ENCODE results near the gene GRK5.

The GRK5 gene

DNA sequence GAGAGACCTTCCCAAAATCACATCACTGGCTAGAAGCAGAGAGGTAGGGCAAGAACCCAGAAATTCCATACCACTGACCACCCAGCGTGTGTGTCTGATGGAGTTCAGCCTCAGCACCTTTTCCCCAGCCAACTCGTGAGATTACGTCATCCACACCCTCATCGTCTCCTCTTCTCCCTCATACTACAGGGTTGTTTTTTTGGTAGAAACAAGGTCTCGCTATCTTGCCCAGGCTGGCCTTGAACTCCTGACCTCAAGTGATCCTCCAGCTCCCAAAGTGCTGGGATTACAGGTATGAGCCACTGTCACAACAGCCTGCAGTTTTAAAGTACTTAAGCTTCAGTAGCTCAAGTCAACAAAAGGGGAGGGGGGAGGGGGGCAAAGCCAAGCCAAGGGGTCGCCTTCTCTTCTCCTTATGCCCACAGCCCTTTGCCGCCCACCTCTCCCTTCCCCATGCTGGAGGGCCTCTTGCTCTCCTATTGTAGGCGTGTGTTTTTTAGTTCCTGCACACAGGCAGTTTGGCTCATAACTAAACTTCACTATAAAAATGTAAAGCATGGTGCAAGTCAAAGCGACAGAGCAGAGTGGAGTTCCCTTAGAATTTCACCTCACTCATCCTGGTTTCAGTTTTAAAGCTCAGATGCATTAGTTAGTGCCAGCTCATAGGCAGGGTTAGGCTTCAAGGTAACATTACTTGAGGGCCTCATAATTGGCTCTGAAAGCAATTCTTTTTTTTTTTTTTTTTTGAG lies 23.5 kb upstream of the GRK5 start:
- no peak overlapping the region for H3K4me2 ChIP-seq (ENCODE audit: low read length)
- no peaks in the 10 kb centered on the region for H3K27me3 ChIP-seq (ENCODE audit: control insufficient read depth, low read length)
- H3F3A ChIP-seq (ENCODE audit: control insufficient read depth, insufficient read depth), result no peaks in the 10 kb centered on the region; the same call in 1 of the 2 replicates
- no peaks in the 10 kb centered on the region for H3K9me3 ChIP-seq (ENCODE audit: control insufficient read depth, insufficient read depth, low read length)
- H3K9me2 ChIP-seq (replicated peaks; ENCODE audit: control insufficient read depth, low read length), result no peaks in the 10 kb centered on the region
- no peaks in the 10 kb centered on the region for H4K20me1 ChIP-seq (ENCODE audit: control insufficient read depth, insufficient read depth, low read depth, low read length)
- no peak overlapping the region for H3K4me3 ChIP-seq (ENCODE audit: low read length)
- no peaks in the 10 kb centered on the region for H3K36me3 ChIP-seq (ENCODE audit: control insufficient read depth, low read length)
- H3K4me1 ChIP-seq (ENCODE audit: control insufficient read depth, low read length), result peaks cover 8% of the 10 kb centered on the region
- TF ChIP-seq, protein P1, sequence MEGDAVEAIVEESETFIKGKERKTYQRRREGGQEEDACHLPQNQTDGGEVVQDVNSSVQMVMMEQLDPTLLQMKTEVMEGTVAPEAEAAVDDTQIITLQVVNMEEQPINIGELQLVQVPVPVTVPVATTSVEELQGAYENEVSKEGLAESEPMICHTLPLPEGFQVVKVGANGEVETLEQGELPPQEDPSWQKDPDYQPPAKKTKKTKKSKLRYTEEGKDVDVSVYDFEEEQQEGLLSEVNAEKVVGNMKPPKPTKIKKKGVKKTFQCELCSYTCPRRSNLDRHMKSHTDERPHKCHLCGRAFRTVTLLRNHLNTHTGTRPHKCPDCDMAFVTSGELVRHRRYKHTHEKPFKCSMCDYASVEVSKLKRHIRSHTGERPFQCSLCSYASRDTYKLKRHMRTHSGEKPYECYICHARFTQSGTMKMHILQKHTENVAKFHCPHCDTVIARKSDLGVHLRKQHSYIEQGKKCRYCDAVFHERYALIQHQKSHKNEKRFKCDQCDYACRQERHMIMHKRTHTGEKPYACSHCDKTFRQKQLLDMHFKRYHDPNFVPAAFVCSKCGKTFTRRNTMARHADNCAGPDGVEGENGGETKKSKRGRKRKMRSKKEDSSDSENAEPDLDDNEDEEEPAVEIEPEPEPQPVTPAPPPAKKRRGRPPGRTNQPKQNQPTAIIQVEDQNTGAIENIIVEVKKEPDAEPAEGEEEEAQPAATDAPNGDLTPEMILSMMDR (IDR thresholded peaks at IDR 0.05; ENCODE audit: low read depth, low read length, poor library complexity, severe bottlenecking), result no peak
- TF ChIP-seq EZH2phosphoT487 (IDR thresholded peaks at IDR 0.05; ENCODE audit: borderline replicate concordance, low read length), result no peak
- H3K27ac ChIP-seq (ENCODE audit: low read depth, low read length), result no peak overlapping the region
- H3K79me2 ChIP-seq (ENCODE audit: control insufficient read depth, low read length), result 0 out of 2 replicates have a peak, but pooled peaks cover 4% of the 10 kb centered on the region

DNA sequence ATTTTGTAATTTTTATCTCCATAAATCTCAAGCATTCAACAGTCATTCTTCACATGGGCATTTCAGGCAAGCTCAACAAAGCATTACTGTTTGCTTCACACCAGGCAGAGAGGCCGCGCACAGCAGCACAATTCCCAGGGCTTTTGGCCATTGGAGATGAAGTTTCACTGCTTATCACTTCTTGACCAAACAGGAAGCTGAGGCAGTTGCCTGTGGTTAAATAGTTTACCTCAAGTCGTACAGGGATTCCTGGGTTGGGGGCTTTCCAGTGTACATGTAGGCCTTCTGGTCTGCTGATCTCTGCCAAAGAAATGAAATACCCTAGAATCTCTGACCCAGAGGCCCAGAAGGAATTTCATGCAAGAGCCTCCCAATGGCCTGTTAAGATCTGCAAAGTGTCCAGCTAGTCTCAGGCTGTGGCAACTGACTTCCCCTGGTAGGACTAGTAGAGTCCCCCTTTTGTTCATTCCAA lies 17.5 kb upstream of the GRK5 start:
- H4K20me1 ChIP-seq (ENCODE audit: control insufficient read depth, insufficient read depth, low read depth, low read length), result no peaks in the 10 kb centered on the region
- H3K4me2 ChIP-seq (ENCODE audit: low read length), result no peak overlapping the region
- no peaks in the 10 kb centered on the region for H3K9me2 ChIP-seq (replicated peaks; ENCODE audit: control insufficient read depth, low read length)
- H3K27ac ChIP-seq (ENCODE audit: low read depth, low read length), result no peak overlapping the region
- H3K4me1 ChIP-seq (ENCODE audit: control insufficient read depth, low read length), result 0 out of 2 replicates have a peak, but pooled peaks cover 5% of the 10 kb centered on the region
- H3K9me3 ChIP-seq (ENCODE audit: control insufficient read depth, insufficient read depth, low read length), result no peaks in the 10 kb centered on the region
- H3K27me3 ChIP-seq (ENCODE audit: control insufficient read depth, low read length), result no peaks in the 10 kb centered on the region; the same call in 1 of the 2 replicates
- H3K36me3 ChIP-seq (ENCODE audit: control insufficient read depth, low read length), result no peaks in the 10 kb centered on the region
- H3F3A ChIP-seq (ENCODE audit: control insufficient read depth, insufficient read depth), result 0 out of 2 replicates have a peak, but pooled peaks cover 3% of the 10 kb centered on the region
- no peak for TF ChIP-seq EZH2phosphoT487 (IDR thresholded peaks at IDR 0.05; ENCODE audit: borderline replicate concordance, low read length)
- TF ChIP-seq, protein P1 (IDR thresholded peaks at IDR 0.05; ENCODE audit: low read depth, low read length, poor library complexity, severe bottlenecking), result no peak
- no peaks in the 10 kb centered on the region for H3K79me2 ChIP-seq (ENCODE audit: control insufficient read depth, low read length)
- H3K4me3 ChIP-seq (ENCODE audit: low read length), result no peak overlapping the region

DNA sequence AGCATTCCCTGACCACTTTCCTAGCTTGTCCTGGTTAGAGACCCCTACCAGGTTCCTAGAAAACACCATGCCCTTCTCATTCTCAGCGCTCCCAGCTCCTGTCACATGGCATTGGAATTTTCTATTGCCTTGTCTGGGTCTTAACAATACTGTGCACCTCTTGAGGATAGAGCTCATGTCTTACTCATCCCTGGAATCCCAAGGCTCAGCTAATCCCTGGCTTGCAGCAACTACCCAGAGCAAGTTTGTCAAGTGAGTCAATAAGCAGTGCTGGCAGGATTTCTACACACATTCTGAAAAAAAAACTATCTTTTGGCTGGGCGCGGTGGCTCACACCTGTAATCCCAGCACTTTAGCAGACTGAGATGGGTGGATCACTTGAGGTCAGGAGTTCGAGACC lies 17.0 kb upstream of the GRK5 start:
- H3F3A ChIP-seq (ENCODE audit: control insufficient read depth, insufficient read depth), result 0 out of 2 replicates have a peak, but pooled peaks cover 3% of the 10 kb centered on the region
- no peak overlapping the region for H3K4me2 ChIP-seq (ENCODE audit: low read length)
- H3K4me3 ChIP-seq (ENCODE audit: low read length), result no peak overlapping the region
- no peaks in the 10 kb centered on the region for H3K9me3 ChIP-seq (ENCODE audit: control insufficient read depth, insufficient read depth, low read length)
- no peaks in the 10 kb centered on the region for H3K36me3 ChIP-seq (ENCODE audit: control insufficient read depth, low read length)
- no peaks in the 10 kb centered on the region for H3K79me2 ChIP-seq (ENCODE audit: control insufficient read depth, low read length)
- H3K27ac ChIP-seq (ENCODE audit: low read depth, low read length), result no peak overlapping the region
- H3K9me2 ChIP-seq (replicated peaks; ENCODE audit: control insufficient read depth, low read length), result no peaks in the 10 kb centered on the region
- 0 out of 2 replicates have a peak, but pooled peaks cover 5% of the 10 kb centered on the region for H3K4me1 ChIP-seq (ENCODE audit: control insufficient read depth, low read length)
- no peaks in the 10 kb centered on the region for H4K20me1 ChIP-seq (ENCODE audit: control insufficient read depth, insufficient read depth, low read depth, low read length)
- no peaks in the 10 kb centered on the region; the same call in 1 of the 2 replicates for H3K27me3 ChIP-seq (ENCODE audit: control insufficient read depth, low read length)
- TF ChIP-seq, protein P1 (IDR thresholded peaks at IDR 0.05; ENCODE audit: low read depth, low read length, poor library complexity, severe bottlenecking), result no peak
- TF ChIP-seq EZH2phosphoT487 (IDR thresholded peaks at IDR 0.05; ENCODE audit: borderline replicate concordance, low read length), result no peak
